HG03571 (cell line): ENCODE results near the gene INA.

Experiments
- ATAC-seq: cut with Tn5 transposase; IDR thresholded peaks from one replicate; pipeline ENCODE4 v1.9.1; 2021; ENCODE audit not compliant: unreplicated experiment

INA gene

GRCh38 chr10:103273041-103273441 lies 3.9 kb upstream of the INA start:
- ATAC-seq = no peak

GRCh38 chr10:103276251-103276895 lies 565 bp upstream of the INA start:
- no peak for ATAC-seq

GRCh38 chr10:103277713-103278536 lies 987 bp downstream of the INA start:
- ATAC-seq = no peak

- ATAC-seq = no peak
Observed at GRCh38 chr10:103278537-103278823, 1.5 kb downstream of the INA start.

- no peak for ATAC-seq
Observed at GRCh38 chr10:103278862-103279298, 1.9 kb downstream of the INA start.

- ATAC-seq = no peak
Observed at GRCh38 chr10:103280031-103280430, 3.1 kb downstream of the INA start.

- ATAC-seq = no peak
Observed at GRCh38 chr10:103280506-103280905, 3.6 kb downstream of the INA start.

GRCh38 chr10:103281753-103282152 lies 4.8 kb downstream of the INA start:
- ATAC-seq = no peak

- no peak for ATAC-seq
Observed at GRCh38 chr10:103282961-103283360, 6.0 kb downstream of the INA start.

- no peak for ATAC-seq
Observed at GRCh38 chr10:103284170-103284569, 7.2 kb downstream of the INA start.

- ATAC-seq = no peak
Observed at GRCh38 chr10:103287992-103288391, 11.1 kb downstream of the INA start.

- no peak for ATAC-seq
Observed at GRCh38 chr10:103291588-103291987, 14.7 kb downstream of the INA start.

GRCh38 chr10:103295374-103296015 lies 18.6 kb downstream of the INA start:
- no peak for ATAC-seq

GRCh38 chr10:103307594-103307993 lies 30.7 kb downstream of the INA start:
- no peak for ATAC-seq

GRCh38 chr10:103310197-103310596 lies 33.3 kb downstream of the INA start:
- ATAC-seq = no peak

- no peak for ATAC-seq
Observed at GRCh38 chr10:103316087-103316486, 39.1 kb downstream of the INA start.

- ATAC-seq = no peak
Observed at GRCh38 chr10:103327906-103328305, 51.0 kb downstream of the INA start.

- ATAC-seq = no peak
Observed at GRCh38 chr10:103333934-103334520, 57.1 kb downstream of the INA start.

- no peak for ATAC-seq
Observed at GRCh38 chr10:103334567-103334966, 57.6 kb downstream of the INA start.

GRCh38 chr10:103336370-103336769 lies 59.4 kb downstream of the INA start:
- ATAC-seq = no peak
